Measurements from ENCODE around the gene SLC22A23.

The SLC22A23 gene

DNA sequence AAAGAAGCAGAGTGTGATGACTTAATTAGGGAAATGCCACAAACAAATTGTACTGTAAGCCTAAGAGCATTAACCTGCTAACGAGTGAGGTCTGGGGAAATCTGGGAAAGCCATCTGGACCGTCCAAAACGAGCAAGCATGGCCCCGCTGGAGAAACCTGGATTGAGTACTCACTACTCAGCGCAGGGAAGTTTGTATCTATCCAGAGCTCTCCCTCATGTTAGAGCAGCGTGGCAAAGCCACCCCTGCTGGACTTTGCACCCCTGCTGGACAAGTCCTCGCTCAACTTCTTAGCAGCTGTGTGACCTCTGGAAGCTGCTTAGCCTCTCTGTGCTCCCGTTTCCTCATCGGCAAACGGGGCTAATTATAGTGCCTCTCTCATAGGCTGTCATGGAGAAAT is 160.8 kb downstream of the SLC22A23 start:
- DNase-seq (ENCODE audit: low spot score) = no peak

DNA sequence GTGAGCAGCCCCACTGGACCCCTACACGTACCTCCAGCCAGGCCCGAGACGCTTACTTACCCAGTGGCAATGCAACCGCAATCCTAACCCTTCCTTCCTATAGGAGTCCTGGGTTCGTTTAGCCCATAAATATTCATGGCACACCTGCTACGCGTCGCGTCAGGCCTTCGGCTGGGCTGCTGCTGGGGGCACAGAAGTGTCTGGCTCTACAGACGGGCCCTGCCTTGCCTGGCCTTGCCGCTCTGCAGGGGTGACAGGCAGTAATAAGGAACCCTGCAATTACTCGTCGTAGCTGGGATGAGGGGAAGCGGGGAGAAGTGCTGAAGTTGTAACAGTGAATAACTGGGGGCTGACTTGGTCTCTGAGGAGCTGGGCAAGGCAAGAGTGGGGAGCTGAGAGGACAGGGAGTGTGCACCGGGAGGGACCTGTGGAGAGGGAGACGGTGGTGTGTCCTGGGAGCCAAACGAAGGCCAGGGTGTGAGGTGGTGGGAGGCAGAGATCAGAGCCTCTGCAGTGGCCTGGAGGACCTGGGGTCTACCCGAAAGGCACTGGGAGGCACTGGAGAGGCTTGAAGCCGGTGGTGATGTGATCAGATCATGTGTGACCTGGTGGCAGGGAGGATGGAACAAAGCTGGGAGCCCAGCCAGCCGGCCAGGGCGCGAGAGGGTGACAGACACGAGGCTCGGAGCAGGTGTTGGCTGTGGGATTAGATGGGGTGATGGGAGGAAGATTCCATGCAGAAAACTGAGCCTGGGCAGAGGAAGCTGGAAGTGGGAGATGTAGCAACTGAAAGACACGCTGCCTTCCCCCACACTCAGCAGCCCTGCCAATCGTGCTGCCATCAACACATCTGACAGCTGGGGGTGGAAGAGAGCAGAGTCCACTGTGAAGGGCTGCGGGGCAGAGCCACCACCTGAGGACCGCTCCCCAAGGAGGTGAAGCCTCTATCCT is 161.7 kb downstream of the SLC22A23 start:
- no peak for DNase-seq (ENCODE audit: low spot score)

GRCh38 chr6:3294396-3294795 is 162.5 kb downstream of the SLC22A23 start:
- no peak for DNase-seq (ENCODE audit: low spot score)

DNA sequence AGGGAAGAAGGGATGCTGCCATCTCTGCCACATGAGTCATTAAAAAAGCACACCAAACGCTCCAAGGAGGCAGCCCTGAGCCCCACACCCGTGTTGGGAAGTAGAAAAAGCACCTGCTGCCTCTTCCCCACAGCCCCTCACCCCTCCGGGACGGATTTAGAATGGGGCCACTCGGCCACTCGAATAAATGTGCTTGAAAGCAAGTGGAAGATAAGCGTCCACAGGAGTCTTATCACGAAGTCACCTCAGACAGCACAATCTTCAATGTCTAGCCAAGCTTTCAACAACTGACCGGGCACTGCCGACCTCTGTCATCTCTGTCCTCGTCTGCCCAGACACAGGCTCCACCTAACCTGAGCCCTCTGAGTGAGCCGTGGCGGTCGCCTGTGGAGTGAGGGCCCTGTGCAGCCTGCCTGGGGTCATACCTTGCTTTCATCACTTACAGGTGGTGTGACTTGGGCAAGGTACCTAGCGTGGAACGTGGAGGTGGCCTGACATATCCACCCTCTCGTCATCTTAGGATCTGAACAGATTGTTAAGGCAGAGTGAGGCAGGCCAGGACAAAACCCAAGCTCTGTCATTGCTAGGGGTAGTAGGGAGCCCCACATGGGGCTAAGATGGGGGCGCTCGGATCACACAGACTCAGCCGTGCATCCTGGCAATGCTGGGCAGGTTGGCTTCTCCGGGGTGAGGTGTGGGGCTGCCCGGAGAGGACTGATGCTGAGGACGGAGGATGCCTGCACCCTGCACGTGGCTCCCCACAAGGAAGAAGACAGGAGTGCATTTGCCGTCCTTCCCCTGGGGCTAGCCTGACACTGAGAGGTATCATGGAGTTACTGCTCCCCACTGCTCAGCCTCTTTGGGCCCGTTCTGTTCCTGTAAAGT is 163.3 kb downstream of the SLC22A23 start:
- no peak for DNase-seq (ENCODE audit: low spot score)

GRCh38 chr6:3292431-3293197 is 164.2 kb downstream of the SLC22A23 start:
- no peak for DNase-seq (ENCODE audit: low spot score)

GRCh38 chr6:3291987-3292386 is 164.9 kb downstream of the SLC22A23 start:
- no peak for DNase-seq (ENCODE audit: low spot score)

GRCh38 chr6:3291346-3291745 is 165.5 kb downstream of the SLC22A23 start:
- no peak for DNase-seq (ENCODE audit: low spot score)

DNA sequence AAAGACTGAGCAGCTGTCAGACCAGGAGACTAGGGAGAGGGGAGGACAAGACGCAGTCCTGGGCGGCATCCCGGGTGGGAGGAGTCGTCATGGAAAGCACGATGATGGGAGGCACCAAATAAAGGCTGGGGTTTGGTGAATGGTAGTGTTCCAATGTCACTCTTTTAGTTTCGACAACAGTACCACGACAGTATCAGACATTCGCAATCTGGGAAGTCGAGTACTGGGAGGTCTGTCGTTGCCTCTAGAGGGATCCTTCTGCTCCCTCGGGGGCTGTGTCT is 166.0 kb downstream of the SLC22A23 start:
- no peak for DNase-seq (ENCODE audit: low spot score)

GRCh38 chr6:3290149-3290930 is 166.5 kb downstream of the SLC22A23 start:
- no peak for DNase-seq (ENCODE audit: low spot score)

GRCh38 chr6:3289664-3290055 is 167.2 kb downstream of the SLC22A23 start:
- DNase-seq (ENCODE audit: low spot score) = no peak

DNA sequence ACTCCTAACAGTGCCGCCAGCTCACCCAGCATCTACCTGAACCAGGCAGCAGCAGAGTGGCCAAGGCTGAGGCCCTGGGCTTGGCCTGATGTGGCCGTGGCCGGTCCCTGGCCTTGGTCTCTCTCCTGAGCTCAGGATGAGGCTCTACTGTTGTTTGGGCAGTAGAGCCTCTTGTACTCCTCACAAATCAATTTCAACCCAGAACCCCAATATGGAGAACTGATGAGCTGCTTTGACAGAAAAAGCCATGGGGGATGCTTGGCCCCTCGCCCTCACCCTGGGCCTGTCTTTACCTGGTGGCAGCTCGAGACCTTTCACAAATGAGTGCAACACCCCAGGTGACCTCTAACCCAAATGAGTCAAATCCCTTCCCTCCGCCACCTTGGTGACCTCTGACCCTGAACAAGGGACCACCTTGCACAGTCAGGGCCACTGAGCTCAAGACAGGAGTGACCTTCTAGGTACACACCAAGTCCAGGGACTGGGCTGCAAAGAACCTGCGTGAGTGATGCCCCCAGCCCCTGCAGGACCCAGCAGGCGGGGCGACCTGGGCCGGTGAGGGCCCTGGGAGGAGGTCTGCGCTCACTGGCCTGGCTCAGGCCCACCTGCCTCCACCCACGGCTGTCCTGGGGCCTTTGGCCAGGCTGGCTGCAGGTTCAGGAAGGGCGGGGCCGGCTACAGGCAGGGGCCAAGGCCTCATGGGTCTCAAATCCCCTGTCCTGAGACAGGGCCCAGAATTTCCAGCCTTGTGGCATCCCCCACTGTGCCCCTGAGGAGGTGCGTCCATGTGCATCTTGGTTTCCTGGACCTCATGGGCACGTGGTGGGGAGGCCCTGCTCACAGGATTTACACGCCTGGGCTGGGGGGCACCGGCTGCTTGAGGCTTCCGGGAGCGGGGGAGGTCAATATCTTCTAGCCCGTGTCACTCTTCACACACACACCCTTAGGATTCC is 167.9 kb downstream of the SLC22A23 start:
- DNase-seq (ENCODE audit: low spot score) = no peak

- no peak for DNase-seq (ENCODE audit: low spot score)
These were observed 168.7 kb downstream of the SLC22A23 start for GRCh38 chr6:3287976-3288707.

DNA sequence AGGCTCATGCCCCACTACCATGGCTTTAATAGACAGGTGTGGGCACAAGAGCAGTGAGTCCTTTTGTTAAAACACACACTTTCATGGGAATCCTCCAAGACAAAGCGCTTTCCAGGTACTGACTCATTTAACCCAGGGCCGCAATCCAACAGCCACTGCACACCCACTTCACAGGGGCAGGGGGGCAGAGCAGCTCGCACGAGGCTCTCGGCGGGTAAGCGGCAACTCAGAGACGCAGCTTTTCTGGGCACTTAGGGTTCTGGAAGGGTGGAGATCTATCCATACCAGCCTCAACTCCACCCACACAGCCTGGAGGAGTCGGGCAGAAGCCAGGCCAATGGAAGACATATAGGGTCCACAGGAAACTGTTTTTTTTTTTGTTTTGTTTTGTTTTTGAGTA is 169.5 kb downstream of the SLC22A23 start:
- no peak for DNase-seq (ENCODE audit: low spot score)

DNA sequence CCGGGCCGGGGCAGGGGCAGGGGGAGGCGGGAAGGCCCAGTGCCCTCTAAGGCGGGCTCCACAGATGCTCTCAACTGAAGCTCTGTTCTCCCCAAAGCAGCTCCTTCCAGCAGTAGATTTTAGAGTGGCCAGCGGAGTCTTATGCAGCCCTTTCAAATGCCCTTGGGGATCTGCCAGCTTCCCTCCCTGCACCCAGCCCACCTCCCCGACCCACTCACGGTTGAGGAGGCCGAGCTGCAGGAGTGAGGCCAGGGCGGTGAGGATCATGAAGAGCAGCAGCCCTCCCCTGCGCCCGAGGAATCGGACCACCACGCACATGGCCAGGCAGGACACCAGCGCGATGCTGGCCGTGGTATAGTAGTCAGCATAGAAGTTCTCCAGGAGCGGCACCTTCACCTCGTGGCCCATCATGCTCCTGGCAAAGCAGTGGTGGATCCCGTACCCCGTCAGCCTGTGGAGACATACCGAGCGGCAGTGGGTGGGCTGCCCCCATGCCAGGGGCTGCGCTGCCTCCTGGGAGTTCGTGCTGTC is 170.1 kb downstream of the SLC22A23 start:
- no peak for DNase-seq (ENCODE audit: low spot score)

- no peak for DNase-seq (ENCODE audit: low spot score)
These were observed 171.1 kb downstream of the SLC22A23 start for GRCh38 chr6:3285732-3286131.

- no peak for DNase-seq (ENCODE audit: low spot score)
These were observed 171.7 kb downstream of the SLC22A23 start for GRCh38 chr6:3285049-3285639.

- no peak for DNase-seq (ENCODE audit: low spot score)
These were observed 172.4 kb downstream of the SLC22A23 start for GRCh38 chr6:3284436-3284876.

- DNase-seq (ENCODE audit: low spot score) = no peak
These were observed 173.0 kb downstream of the SLC22A23 start for GRCh38 chr6:3283641-3284435.
